Prostate gland (tissue), 2 donors: ENCODE results near the gene GPR151. TPM values are rescaled to one million over a fixed set of nuclear protein-coding genes. Genes with fewer than 3 reads are reported as not detected.
A peak's percentile ranks its signal among the peaks of the same experiment; 100 is the strongest.

Experiments
- DNase-seq: peaks from one replicate; pipeline ENCODE4 v3.0.0-alpha.2; 2019; ENCODE audit warnings: low spot score
- H3K27ac ChIP-seq, 2 donors: fragments of 200-600 bp; sonication (generic); 2 replicates each; pipeline ENCODE4 v1.5.1; 2017 to 2019
- H3K27me3 ChIP-seq: fragments of 200-600 bp; sonication (generic); replicated peaks from 2 replicates; pipeline ENCODE4 v1.5.1; 2019; ENCODE audit not compliant: insufficient read depth
- H3K36me3 ChIP-seq, 2 donors: fragments of 200-600 bp; sonication (generic); 1 replicate in 1 of 2; 2 replicates in 1 of 2; pipeline versions ENCODE4 v1.5.1 to v1.8.1; 2017 to 2019
- H3K4me1 ChIP-seq: fragments of 200-600 bp; sonication (generic); replicated peaks from 2 replicates; pipeline ENCODE4 v1.5.1; 2019
- H3K4me3 ChIP-seq, 2 donors: fragments of 200-600 bp; sonication (generic); 2 replicates each; pipeline ENCODE4 v1.5.1; 2017 to 2019
- H3K9me3 ChIP-seq: fragments of 200-600 bp; sonication (generic); 2 replicates; pipeline ENCODE4 v1.5.1; 2017
- POLR2A ChIP-seq: fragments of 450-650 bp; IDR thresholded peaks from one replicate; pipeline ENCODE4 v1.6.1; 2016; ENCODE audit warnings: antibody characterized with exemption, mild to moderate bottlenecking
- POLR2AphosphoS5 ChIP-seq: sonication (generic); formaldehyde crosslinking; IDR thresholded peaks from one replicate; pipeline ENCODE4 v1.6.1; 2017; ENCODE audit warnings: antibody characterized with exemption
- WGBS: methylation state at CpG from one replicate; pipeline ENCODE4 v1.1.5; 2018; 5-methylcytosine and 5-hydroxymethylcytosine counted together
- intact Hi-C: fragments of 100-400 bp; cut with DNase I; formaldehyde crosslinking; loops from one replicate; pipeline ENCODE4 v1.14.2; 2022
- total RNA-seq, 2 donors: library from RNA; depleted of rRNA; stranded (reverse); fragments of >200 nt; gene quantifications; one replicate each; pipeline ENCODE4 v1.1.0, GENCODE V29; 2016
- TF ChIP-seq, protein P1 (sequence below), 4 experiments: fragments of 200-600 bp in 2 of 4; fragments of 450-650 bp in 2 of 4; sonication (generic) in 2 of 4; IDR thresholded peaks; 1 replicate in 3 of 4; 2 replicates in 1 of 4; pipeline ENCODE4 v1.5.1; 2016 to 2019; ENCODE audit warnings: antibody characterized with exemption in 4 of 4, mild to moderate bottlenecking in 2 of 4, moderate library complexity in 2 of 4

The GPR151 gene
- total RNA-seq, 2 donors from 2014 or later, result not detected

DNA sequence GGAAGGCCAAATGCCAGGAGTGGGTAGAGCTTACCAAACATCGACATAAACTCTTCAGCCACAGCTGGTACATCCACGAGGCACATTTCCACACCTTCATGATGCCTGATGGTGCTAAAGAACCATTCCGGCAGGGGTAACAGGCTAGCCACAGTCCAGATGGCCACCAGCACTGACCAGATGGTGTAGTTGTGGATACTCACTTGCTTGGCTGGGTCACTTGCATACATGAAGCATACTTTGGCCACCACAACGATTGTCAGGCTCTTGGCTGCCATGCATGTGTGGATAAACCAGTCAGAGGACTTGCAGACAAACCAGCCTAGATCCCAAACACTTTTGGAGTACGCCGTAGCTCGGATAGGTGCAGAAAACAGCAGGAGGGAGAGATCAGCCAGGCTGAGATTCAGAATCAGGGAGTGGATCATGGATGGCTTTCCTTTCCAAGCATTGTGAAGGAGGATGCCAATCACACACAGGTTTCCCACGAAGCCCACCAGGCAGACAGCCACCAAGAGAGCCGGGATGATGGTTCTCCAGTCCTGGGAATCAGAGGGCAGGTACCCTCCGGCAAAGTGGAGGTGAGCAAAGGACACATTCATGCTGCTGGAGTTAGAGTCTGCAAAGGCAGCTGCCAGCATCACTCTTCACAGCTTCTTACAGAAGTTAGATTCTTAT, 378 bp downstream of the GPR151 start:
- intact Hi-C loops, result no loop called here
- DNase-seq, result no peak
- WGBS, result 82% methylated on average over 10 of the region's 10 CpGs
- Histone ChIP-seq H3K4me3 (no peak overlapping the region), H3K36me3 (no peaks in the 10 kb centered on the region), H3K9me3 (no peaks in the 10 kb centered on the region), H3K27me3 (no peaks in the 10 kb centered on the region), H3K27ac (no peak overlapping the region), H3K4me1 (no peaks in the 10 kb centered on the region)
- TF ChIP-seq POLR2AphosphoS5, result no peak
- no peak for TF ChIP-seq POLR2A
- TF ChIP-seq, protein P1, sequence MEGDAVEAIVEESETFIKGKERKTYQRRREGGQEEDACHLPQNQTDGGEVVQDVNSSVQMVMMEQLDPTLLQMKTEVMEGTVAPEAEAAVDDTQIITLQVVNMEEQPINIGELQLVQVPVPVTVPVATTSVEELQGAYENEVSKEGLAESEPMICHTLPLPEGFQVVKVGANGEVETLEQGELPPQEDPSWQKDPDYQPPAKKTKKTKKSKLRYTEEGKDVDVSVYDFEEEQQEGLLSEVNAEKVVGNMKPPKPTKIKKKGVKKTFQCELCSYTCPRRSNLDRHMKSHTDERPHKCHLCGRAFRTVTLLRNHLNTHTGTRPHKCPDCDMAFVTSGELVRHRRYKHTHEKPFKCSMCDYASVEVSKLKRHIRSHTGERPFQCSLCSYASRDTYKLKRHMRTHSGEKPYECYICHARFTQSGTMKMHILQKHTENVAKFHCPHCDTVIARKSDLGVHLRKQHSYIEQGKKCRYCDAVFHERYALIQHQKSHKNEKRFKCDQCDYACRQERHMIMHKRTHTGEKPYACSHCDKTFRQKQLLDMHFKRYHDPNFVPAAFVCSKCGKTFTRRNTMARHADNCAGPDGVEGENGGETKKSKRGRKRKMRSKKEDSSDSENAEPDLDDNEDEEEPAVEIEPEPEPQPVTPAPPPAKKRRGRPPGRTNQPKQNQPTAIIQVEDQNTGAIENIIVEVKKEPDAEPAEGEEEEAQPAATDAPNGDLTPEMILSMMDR (IDR thresholded peaks at IDR 0.05), result no peak

GRCh38 chr5:146514575-146514974, 1.4 kb downstream of the GPR151 start:
- no peaks in the 10 kb centered on the region for H3K27me3 ChIP-seq
- no peak overlapping the region for H3K27ac ChIP-seq
- TF ChIP-seq, protein P1 (IDR thresholded peaks at IDR 0.05), result no peak
- TF ChIP-seq POLR2A (no peak), POLR2AphosphoS5 (no peak)
- no peak for DNase-seq
- no peaks in the 10 kb centered on the region for H3K36me3 ChIP-seq
- no peaks in the 10 kb centered on the region for H3K9me3 ChIP-seq
- WGBS, result 79% methylated on average over 1 of the region's 1 CpG
- intact Hi-C loops, result no loop called here
- no peaks in the 10 kb centered on the region for H3K4me1 ChIP-seq
- H3K4me3 ChIP-seq, result no peak overlapping the region

GRCh38 chr5:146513462-146513861, 2.5 kb downstream of the GPR151 start:
- Histone ChIP-seq H3K4me1 (no peaks in the 10 kb centered on the region), H3K36me3 (no peaks in the 10 kb centered on the region), H3K27ac (no peak overlapping the region), H3K9me3 (no peaks in the 10 kb centered on the region), H3K4me3 (no peak overlapping the region), H3K27me3 (no peaks in the 10 kb centered on the region)
- intact Hi-C loops, result no loop called here
- TF ChIP-seq POLR2AphosphoS5 (no peak), POLR2A (no peak)
- TF ChIP-seq, protein P1 (IDR thresholded peaks at IDR 0.05), result no peak
- no peak for DNase-seq
- WGBS, result 37% methylated on average over 2 of the region's 2 CpGs

GRCh38 chr5:146510559-146511125, 5.3 kb downstream of the GPR151 start:
- WGBS, result 85% methylated on average over 9 of the region's 9 CpGs
- Histone ChIP-seq H3K27me3 (no peaks in the 10 kb centered on the region), H3K36me3 (no peaks in the 10 kb centered on the region), H3K4me3 (no peak overlapping the region), H3K9me3 (no peaks in the 10 kb centered on the region), H3K4me1 (no peaks in the 10 kb centered on the region), H3K27ac (no peak overlapping the region)
- no peak for DNase-seq
- intact Hi-C loops, result no loop called here
- no peak for TF ChIP-seq POLR2A
- TF ChIP-seq POLR2AphosphoS5, result no peak
- TF ChIP-seq, protein P1 (IDR thresholded peaks at IDR 0.05), result no peak

DNA sequence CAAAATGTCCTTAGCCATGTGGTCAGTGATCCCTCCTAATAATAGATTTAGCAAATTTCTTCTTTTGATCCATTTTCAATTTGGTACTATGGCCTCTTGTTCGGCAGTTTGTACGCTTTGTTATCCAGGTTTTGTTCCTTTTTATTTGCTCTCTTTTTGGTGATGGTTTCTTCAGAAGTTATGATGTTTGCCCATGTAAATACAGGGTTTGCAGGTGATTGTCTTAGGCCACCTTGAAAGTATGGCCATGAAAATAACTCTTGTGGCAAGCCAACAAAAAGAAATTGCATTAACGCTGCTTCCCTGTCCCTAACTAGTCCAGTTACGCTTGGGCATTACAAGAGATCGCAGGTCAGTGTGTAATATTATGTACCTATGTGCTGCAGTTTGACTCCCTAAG, 8.6 kb downstream of the GPR151 start:
- no peaks in the 10 kb centered on the region for H3K4me1 ChIP-seq
- H3K36me3 ChIP-seq, result no peaks in the 10 kb centered on the region
- H3K27ac ChIP-seq, result no peak overlapping the region
- TF ChIP-seq, protein P1 (IDR thresholded peaks at IDR 0.05), result no peak
- peak; percentile 56 for TF ChIP-seq POLR2AphosphoS5
- intact Hi-C loops, result no loop called here
- H3K4me3 ChIP-seq, result no peak overlapping the region
- H3K9me3 ChIP-seq, result no peaks in the 10 kb centered on the region
- WGBS, result 50% methylated on average over 5 of the region's 5 CpGs
- no peaks in the 10 kb centered on the region for H3K27me3 ChIP-seq
- no peak for DNase-seq
